Neural cell (in vitro differentiated cells): ENCODE results near the gene MPV17L. TPM values are rescaled to one million over a fixed set of nuclear protein-coding genes. Genes with fewer than 3 reads are reported as not detected.

Source experiments
- H2AFZ ChIP-seq: fragments of 200-600, 300-800 bp; sonication (generic), shearing (Covaris generic); 2 replicates; pipeline ENCODE4 v1.6.0; 2014; ENCODE audit warnings: low read depth, mild to moderate bottlenecking, antibody characterized with exemption, low read length, moderate library complexity
- H3F3A ChIP-seq: fragments of 200-600 bp; shearing (Covaris generic); 2 replicates; pipeline ENCODE4 v1.6.1; 2016; ENCODE audit warnings: mild to moderate bottlenecking, moderate library complexity, mixed read lengths, antibody characterized with exemption, low read length; ENCODE audit not compliant: insufficient read depth, poor library complexity, severe bottlenecking
- H3K27ac ChIP-seq: fragments of 200-600, 300-800 bp; sonication (generic), shearing (Covaris generic); 2 replicates; pipeline ENCODE4 v1.5.1; 2014; ENCODE audit warnings: mild to moderate bottlenecking, low read length, moderate library complexity
- H3K27me3 ChIP-seq: fragments of 300-800, 200-600 bp; sonication (generic), shearing (Covaris generic); 2 replicates; pipeline ENCODE4 v1.6.0; 2014; ENCODE audit warnings: mild to moderate bottlenecking, low read depth, low read length, moderate library complexity; ENCODE audit not compliant: insufficient read depth
- H3K36me3 ChIP-seq: fragments of 300-800, 200-600 bp; sonication (generic), shearing (Covaris generic); 2 replicates; pipeline ENCODE4 v1.5.1; 2014; ENCODE audit warnings: mild to moderate bottlenecking, antibody characterized with exemption, low read length, moderate library complexity; ENCODE audit not compliant: insufficient read depth
- H3K4me2 ChIP-seq: fragments of 300-800, 200-600 bp; sonication (generic), shearing (Covaris generic); 2 replicates; pipeline ENCODE4 v1.6.0; 2014; ENCODE audit warnings: mild to moderate bottlenecking, low read length
- H3K4me3 ChIP-seq: fragments of 300-800, 200-600 bp; sonication (generic), shearing (Covaris generic); 2 replicates; pipeline ENCODE4 v1.5.1; 2014; ENCODE audit warnings: mild to moderate bottlenecking, low read length, moderate library complexity
- H3K79me2 ChIP-seq: fragments of 200-600 bp; shearing (Covaris generic); replicated peaks from 2 replicates; pipeline ENCODE4 v1.6.0; 2014; ENCODE audit warnings: mild to moderate bottlenecking, low read length, moderate library complexity; ENCODE audit not compliant: insufficient read depth
- H3K9ac ChIP-seq: fragments of 300-800, 200-600 bp; sonication (generic), shearing (Covaris generic); 2 replicates; pipeline ENCODE4 v1.6.1; 2016; ENCODE audit warnings: mild to moderate bottlenecking, low read length, mixed read lengths
- H3K9me2 ChIP-seq: fragments of 200-600 bp; shearing (Covaris generic); 2 replicates; pipeline ENCODE4 v1.6.1; 2016; ENCODE audit warnings: mild to moderate bottlenecking, low read length, mixed read lengths; ENCODE audit not compliant: insufficient read depth
- H3K9me3 ChIP-seq: fragments of 200-600, 300-800 bp; sonication (generic), shearing (Covaris generic); 2 replicates; pipeline ENCODE4 v1.6.1; 2016; ENCODE audit warnings: mild to moderate bottlenecking, mixed run types, low read length, moderate library complexity, mixed read lengths
- H4K20me1 ChIP-seq: fragments of 200-600 bp; shearing (Covaris generic); 2 replicates; pipeline ENCODE4 v1.6.1; 2016; ENCODE audit warnings: mild to moderate bottlenecking, mixed run types; ENCODE audit not compliant: insufficient read depth
- EP300 ChIP-seq: fragments of 450-650 bp; conservative IDR thresholded peaks from 2 replicates; pipeline ENCODE4 v1.6.1; 2014; ENCODE audit warnings: antibody characterized with exemption, mild to moderate bottlenecking, moderate library complexity; ENCODE audit not compliant: poor library complexity, severe bottlenecking
- EZH2 ChIP-seq: fragments of 200-600, 300-800 bp; shearing (Covaris generic), sonication (generic); IDR thresholded peaks from 2 replicates; pipeline ENCODE4 v1.6.1; 2014; ENCODE audit warnings: antibody characterized with exemption, low read length, borderline replicate concordance, mild to moderate bottlenecking; ENCODE audit not compliant: insufficient read depth, poor library complexity, severe bottlenecking
- MXI1 ChIP-seq: fragments of 450-650 bp; conservative IDR thresholded peaks from 2 replicates; pipeline ENCODE4 v1.6.1; 2014; ENCODE audit warnings: antibody characterized with exemption, mild to moderate bottlenecking; ENCODE audit not compliant: poor library complexity, severe bottlenecking
- POLR2AphosphoS5 ChIP-seq: IDR thresholded peaks from 2 replicates; pipeline ENCODE4 v1.6.1; 2012
- RAD21 ChIP-seq: fragments of 450-650 bp; conservative IDR thresholded peaks from 2 replicates; pipeline ENCODE4 v1.6.1; 2014; ENCODE audit warnings: antibody characterized with exemption, mild to moderate bottlenecking, moderate library complexity
- TAF1 ChIP-seq: IDR thresholded peaks from 2 replicates; pipeline ENCODE4 v1.6.1; 2012; ENCODE audit warnings: low read depth
- polyA plus RNA-seq: library from polyadenylated mRNA; depleted of rRNA; stranded (reverse); fragments of >200 nt; gene quantifications from 2 replicates; pipeline ENCODE4 v1.2.3, GENCODE V29; 2014
- TF ChIP-seq, protein P1 (sequence below): IDR thresholded peaks from 2 replicates; pipeline ENCODE4 v1.6.1; 2012; ENCODE audit warnings: borderline replicate concordance
- TF ChIP-seq, protein P2 (sequence below): fragments of 450-650 bp; IDR thresholded peaks from 2 replicates; pipeline ENCODE4 v1.5.1; 2014; ENCODE audit warnings: antibody characterized with exemption, mild to moderate bottlenecking, moderate library complexity; ENCODE audit not compliant: poor library complexity, severe bottlenecking

Gene MPV17L
- polyA plus RNA-seq, 1 donor from 2014 or later, result 0.10 TPM

DNA sequence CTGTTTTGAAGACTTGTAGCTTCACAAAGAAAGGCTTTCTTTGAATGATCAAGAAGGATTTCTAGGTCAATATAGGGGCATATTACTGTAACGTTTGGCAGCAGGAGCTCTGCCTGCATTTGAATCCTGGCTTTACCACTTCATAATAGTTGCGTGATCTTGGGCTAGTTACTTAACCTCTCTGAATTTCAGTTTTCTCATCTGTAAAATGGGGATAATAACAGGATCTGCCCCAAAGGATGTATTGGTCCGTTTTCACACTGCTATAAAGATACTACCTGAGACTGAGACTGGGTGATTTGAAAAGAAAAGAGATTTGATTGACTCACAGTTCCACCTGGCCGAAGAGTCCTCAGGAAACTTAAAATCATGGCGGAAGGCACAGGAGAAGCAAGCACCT is 51.3 kb downstream of the MPV17L start:
- Histone ChIP-seq H3K79me2 (peaks cover 4% of the 10 kb centered on the region), H4K20me1 (no peaks in the 10 kb centered on the region), H3K36me3 (no peaks in the 10 kb centered on the region), H3K27ac (no peak overlapping the region), H3K9ac (no peak overlapping the region), H3K9me3 (no peaks in the 10 kb centered on the region), H3K27me3 (no peaks in the 10 kb centered on the region), H3K4me3 (no peak overlapping the region), H3K4me2 (no peak overlapping the region), H3F3A (no peaks in the 10 kb centered on the region), H2AFZ (no peak overlapping the region), H3K9me2 (no peaks in the 10 kb centered on the region)
- TF ChIP-seq, protein P1, sequence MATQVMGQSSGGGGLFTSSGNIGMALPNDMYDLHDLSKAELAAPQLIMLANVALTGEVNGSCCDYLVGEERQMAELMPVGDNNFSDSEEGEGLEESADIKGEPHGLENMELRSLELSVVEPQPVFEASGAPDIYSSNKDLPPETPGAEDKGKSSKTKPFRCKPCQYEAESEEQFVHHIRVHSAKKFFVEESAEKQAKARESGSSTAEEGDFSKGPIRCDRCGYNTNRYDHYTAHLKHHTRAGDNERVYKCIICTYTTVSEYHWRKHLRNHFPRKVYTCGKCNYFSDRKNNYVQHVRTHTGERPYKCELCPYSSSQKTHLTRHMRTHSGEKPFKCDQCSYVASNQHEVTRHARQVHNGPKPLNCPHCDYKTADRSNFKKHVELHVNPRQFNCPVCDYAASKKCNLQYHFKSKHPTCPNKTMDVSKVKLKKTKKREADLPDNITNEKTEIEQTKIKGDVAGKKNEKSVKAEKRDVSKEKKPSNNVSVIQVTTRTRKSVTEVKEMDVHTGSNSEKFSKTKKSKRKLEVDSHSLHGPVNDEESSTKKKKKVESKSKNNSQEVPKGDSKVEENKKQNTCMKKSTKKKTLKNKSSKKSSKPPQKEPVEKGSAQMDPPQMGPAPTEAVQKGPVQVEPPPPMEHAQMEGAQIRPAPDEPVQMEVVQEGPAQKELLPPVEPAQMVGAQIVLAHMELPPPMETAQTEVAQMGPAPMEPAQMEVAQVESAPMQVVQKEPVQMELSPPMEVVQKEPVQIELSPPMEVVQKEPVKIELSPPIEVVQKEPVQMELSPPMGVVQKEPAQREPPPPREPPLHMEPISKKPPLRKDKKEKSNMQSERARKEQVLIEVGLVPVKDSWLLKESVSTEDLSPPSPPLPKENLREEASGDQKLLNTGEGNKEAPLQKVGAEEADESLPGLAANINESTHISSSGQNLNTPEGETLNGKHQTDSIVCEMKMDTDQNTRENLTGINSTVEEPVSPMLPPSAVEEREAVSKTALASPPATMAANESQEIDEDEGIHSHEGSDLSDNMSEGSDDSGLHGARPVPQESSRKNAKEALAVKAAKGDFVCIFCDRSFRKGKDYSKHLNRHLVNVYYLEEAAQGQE, result no peak
- TF ChIP-seq POLR2AphosphoS5, result no peak
- TF ChIP-seq EZH2, result no peak

DNA sequence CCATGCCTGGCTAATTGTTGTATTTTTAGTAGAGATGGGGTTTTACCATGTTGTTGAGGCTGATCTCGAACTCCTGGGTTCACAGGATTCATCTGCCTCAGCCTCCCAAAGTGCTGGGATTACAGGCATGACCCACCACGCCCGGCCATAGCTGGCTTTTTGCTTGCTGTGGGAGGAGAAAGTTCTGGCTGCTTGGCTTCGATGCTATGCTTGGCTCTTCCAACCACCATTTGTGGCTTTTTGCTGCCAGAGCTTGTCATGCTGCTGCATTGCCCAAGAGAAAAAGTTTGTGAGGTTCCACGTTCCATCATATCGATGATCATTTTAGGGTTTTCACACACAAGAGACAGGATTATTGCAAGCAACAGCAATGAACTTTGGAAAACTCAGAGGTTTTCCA is 55.1 kb downstream of the MPV17L start:
- Histone ChIP-seq H3K36me3 (no peaks in the 10 kb centered on the region), H2AFZ (no peak overlapping the region), H4K20me1 (no peaks in the 10 kb centered on the region), H3K9me3 (no peaks in the 10 kb centered on the region), H3K4me3 (no peak overlapping the region), H3K4me2 (no peak overlapping the region), H3F3A (no peaks in the 10 kb centered on the region), H3K27ac (no peak overlapping the region), H3K9me2 (no peaks in the 10 kb centered on the region), H3K27me3 (no peaks in the 10 kb centered on the region), H3K79me2 (no peaks in the 10 kb centered on the region), H3K9ac (no peak overlapping the region)
- no peak for TF ChIP-seq TAF1
- TF ChIP-seq RAD21, result no peak
- TF ChIP-seq, protein P1, result no peak
- no peak for TF ChIP-seq EZH2
- no peak for TF ChIP-seq EP300

DNA sequence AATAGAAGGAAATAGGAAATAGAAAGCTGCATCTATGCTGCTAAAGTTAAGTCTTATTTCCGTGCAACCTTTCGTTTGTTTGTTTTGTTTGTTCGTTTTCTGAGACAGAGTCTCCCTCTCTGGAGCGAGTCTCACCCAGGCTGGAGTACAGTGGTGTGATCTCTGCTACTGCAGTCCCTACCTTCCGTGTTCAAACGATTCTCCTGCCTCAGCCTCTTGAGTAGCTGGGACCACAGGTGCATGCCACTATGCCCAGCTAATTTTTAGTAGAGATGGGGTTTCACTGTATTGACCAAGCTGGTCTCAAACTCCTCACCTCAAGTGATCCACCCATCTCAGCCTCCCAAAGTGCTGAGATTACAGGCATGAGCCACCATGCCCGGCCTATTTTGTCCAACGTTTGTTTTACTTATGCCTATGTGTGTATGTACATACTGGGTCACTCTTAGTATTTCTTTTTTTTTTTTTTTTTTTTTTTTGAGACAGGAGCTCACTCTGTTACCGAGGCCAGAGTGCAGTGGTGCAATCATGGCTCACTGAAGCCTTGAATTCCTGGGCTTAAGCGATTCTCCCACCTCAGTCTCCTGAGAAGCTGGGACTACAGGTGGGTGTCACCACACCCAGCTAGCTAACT is 55.7 kb downstream of the MPV17L start:
- H3K79me2 ChIP-seq, result no peaks in the 10 kb centered on the region
- no peak overlapping the region for H3K27ac ChIP-seq
- no peak for TF ChIP-seq MXI1
- no peak for TF ChIP-seq EP300
- TF ChIP-seq RAD21, result no peak
- no peak for TF ChIP-seq POLR2AphosphoS5
- TF ChIP-seq, protein P1, result no peak
- TF ChIP-seq, protein P2, sequence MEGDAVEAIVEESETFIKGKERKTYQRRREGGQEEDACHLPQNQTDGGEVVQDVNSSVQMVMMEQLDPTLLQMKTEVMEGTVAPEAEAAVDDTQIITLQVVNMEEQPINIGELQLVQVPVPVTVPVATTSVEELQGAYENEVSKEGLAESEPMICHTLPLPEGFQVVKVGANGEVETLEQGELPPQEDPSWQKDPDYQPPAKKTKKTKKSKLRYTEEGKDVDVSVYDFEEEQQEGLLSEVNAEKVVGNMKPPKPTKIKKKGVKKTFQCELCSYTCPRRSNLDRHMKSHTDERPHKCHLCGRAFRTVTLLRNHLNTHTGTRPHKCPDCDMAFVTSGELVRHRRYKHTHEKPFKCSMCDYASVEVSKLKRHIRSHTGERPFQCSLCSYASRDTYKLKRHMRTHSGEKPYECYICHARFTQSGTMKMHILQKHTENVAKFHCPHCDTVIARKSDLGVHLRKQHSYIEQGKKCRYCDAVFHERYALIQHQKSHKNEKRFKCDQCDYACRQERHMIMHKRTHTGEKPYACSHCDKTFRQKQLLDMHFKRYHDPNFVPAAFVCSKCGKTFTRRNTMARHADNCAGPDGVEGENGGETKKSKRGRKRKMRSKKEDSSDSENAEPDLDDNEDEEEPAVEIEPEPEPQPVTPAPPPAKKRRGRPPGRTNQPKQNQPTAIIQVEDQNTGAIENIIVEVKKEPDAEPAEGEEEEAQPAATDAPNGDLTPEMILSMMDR, result no peak
- no peaks in the 10 kb centered on the region for H3K9me2 ChIP-seq
- H3K9ac ChIP-seq, result no peak overlapping the region
- H2AFZ ChIP-seq, result no peak overlapping the region
- H3K4me3 ChIP-seq, result no peak overlapping the region
- H3F3A ChIP-seq, result no peaks in the 10 kb centered on the region
- no peaks in the 10 kb centered on the region for H3K36me3 ChIP-seq
- no peaks in the 10 kb centered on the region for H3K9me3 ChIP-seq
- H3K27me3 ChIP-seq, result no peaks in the 10 kb centered on the region
- no peak overlapping the region for H3K4me2 ChIP-seq
- H4K20me1 ChIP-seq, result no peaks in the 10 kb centered on the region
